ENCODE measurements around the gene SNRPA1. TPM values are rescaled to one million over a fixed set of nuclear protein-coding genes. Genes with fewer than 3 reads are reported as not detected.

Gene SNRPA1
- total RNA-seq, 4 donors from 2014 or later = 19.6 to 59.1 (median 26.2) TPM

GRCh38 chr15:101332061-101332467 is 37.0 kb upstream of the SNRPA1 start:
- TF ChIP-seq POLR2A (IDR thresholded peaks at IDR 0.05) (no peak), CTCF (IDR thresholded peaks at IDR 0.05 in 4 of 5, conservative IDR thresholded peaks at IDR 0.05 in 1 of 5) (no peak)
- H3K27ac ChIP-seq = no peak overlapping the region
- H3K9me3 ChIP-seq = no peaks in the 10 kb centered on the region
- ATAC-seq = no peak
- intact Hi-C loops (cut with DNase I; ENCODE audit: low total_unique reads) = no loop called here
- H3K4me1 ChIP-seq = no peaks in the 10 kb centered on the region
- no peak overlapping the region for H3K4me3 ChIP-seq
- H3K36me3 ChIP-seq = no peaks in the 10 kb centered on the region
- H3K27me3 ChIP-seq = no peaks in the 10 kb centered on the region
- in situ Hi-C loops (cut with MboI; ENCODE audit: low sequenced_read_pairs in 4 of 4) = no loop called here
- DNase-seq = no peak

- DNase-seq = no peak
- no peak for TF ChIP-seq POLR2A (IDR thresholded peaks at IDR 0.05)
- no peak for TF ChIP-seq CTCF (IDR thresholded peaks at IDR 0.05 in 4 of 5, conservative IDR thresholded peaks at IDR 0.05 in 1 of 5)
- ATAC-seq = no peak
- intact Hi-C loops (cut with DNase I; ENCODE audit: low total_unique reads) = no loop called here
- Histone ChIP-seq H3K27ac (no peak overlapping the region), H3K36me3 (no peaks in the 10 kb centered on the region), H3K27me3 (no peaks in the 10 kb centered on the region), H3K9me3 (no peaks in the 10 kb centered on the region), H3K4me1 (no peaks in the 10 kb centered on the region), H3K4me3 (no peak overlapping the region)
- in situ Hi-C loops (cut with MboI; ENCODE audit: low sequenced_read_pairs in 4 of 4) = no loop called here
These were observed 34.9 kb upstream of the SNRPA1 start for GRCh38 chr15:101329867-101330380.

- in situ Hi-C loops (cut with MboI; ENCODE audit: low sequenced_read_pairs in 4 of 4) = no loop called here
- intact Hi-C loops (cut with DNase I; ENCODE audit: low total_unique reads) = no loop called here
These were observed 34.3 kb upstream of the SNRPA1 start for GRCh38 chr15:101329309-101329863.

DNA sequence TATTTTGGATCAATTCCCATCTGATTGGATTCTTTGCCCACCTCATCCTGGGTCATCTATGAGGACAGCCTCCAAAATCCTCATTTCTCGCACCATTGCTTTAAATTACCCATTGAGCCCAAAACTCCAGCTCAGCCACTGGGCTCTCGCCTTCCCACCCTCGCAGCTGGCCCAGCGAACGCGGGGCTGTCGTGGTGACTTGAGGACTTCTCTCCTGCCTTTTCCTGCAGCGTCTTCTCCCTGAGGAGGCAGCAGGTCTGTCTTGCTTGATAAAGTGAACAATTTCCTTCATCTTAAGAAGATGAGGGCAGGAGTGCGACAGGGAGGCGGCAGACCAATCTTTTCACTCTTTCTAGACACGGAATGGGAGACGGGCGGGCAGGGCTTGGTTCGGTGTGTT is 33.0 kb upstream of the SNRPA1 start:
- Histone ChIP-seq H3K27me3 (no peaks in the 10 kb centered on the region), H3K4me3 (no peak overlapping the region), H3K4me1 (no peaks in the 10 kb centered on the region), H3K27ac (no peak overlapping the region), H3K36me3 (peaks cover 0 to 11% of the 10 kb centered on the region in 2 donors), H3K9me3 (no peaks in the 10 kb centered on the region)
- in situ Hi-C loops (cut with MboI; ENCODE audit: low sequenced_read_pairs in 4 of 4) (no loop called here), intact Hi-C loops (cut with DNase I; ENCODE audit: low total_unique reads) (no loop called here)
- DNase-seq = no peak
- ATAC-seq = no peak
- TF ChIP-seq POLR2A (IDR thresholded peaks at IDR 0.05) (no peak), CTCF (IDR thresholded peaks at IDR 0.05 in 4 of 5, conservative IDR thresholded peaks at IDR 0.05 in 1 of 5) (no peak)

More at GRCh38 chr15:101329309-101329863, 34.3 kb upstream of the SNRPA1 start:
- Histone ChIP-seq H3K36me3 (peaks cover 0 to 1% of the 10 kb centered on the region in 2 donors), H3K4me3 (no peak overlapping the region), H3K9me3 (no peaks in the 10 kb centered on the region), H3K27ac (no peak overlapping the region), H3K27me3 (no peaks in the 10 kb centered on the region), H3K4me1 (no peaks in the 10 kb centered on the region)
- ATAC-seq (no peak), DNase-seq (no peak)
- TF ChIP-seq POLR2A (IDR thresholded peaks at IDR 0.05) (no peak), CTCF (IDR thresholded peaks at IDR 0.05 in 4 of 5, conservative IDR thresholded peaks at IDR 0.05 in 1 of 5) (no peak)
